ENCODE data around the gene CCDC116.

The CCDC116 gene

GRCh38 chr22:21679383-21679782 lies 46.8 kb downstream of the CCDC116 start:
- DNase-seq (ENCODE audit: low read depth in 2 of 2): no peak

GRCh38 chr22:21680830-21681565 lies 48.4 kb downstream of the CCDC116 start:
- no peak for DNase-seq (ENCODE audit: low read depth in 2 of 2)

- DNase-seq (ENCODE audit: low read depth in 2 of 2): no peak
These were observed 49.2 kb downstream of the CCDC116 start for GRCh38 chr22:21681566-21682370.

DNA sequence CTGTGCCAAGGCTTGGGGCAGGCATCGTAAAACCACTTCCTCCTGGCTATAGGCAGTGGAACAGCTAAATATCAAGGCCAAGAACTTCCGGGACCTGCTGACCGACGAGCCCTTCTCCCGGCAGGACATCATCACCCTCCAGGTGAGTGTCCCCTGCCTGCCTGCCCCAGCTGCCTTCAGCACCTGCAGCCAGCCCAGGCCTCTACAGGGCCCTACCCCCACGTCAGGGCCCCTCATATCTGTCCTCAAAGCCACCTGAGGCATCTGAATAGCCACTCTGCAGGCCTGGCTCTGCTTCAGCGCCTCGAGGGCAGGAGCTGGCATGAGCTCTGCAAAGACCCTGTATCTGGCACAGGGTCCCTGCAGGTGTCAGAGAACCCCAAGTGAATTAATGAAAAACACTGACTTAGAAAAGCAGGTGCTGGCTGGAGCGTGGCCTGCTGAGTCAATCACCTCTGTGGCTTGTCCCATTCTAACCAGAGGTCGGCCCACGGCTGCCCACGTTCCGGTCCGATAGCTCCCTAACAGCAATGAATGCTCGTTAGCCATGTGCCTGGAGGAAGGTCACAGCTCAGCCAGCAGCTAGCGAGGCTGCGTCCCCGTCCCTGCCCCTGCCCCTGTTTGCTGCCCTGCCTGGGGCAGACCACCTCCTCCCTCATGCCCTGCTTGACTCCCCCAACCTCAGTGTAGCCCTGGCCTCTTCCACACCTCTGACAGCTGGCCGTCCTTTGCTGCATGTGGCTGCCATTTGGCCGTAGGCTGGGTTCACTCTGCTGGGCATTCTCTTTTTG lies 50.0 kb downstream of the CCDC116 start:
- no peak for DNase-seq (ENCODE audit: low read depth in 2 of 2)

- DNase-seq (ENCODE audit: low read depth in 2 of 2): no peak
These were observed 50.8 kb downstream of the CCDC116 start for GRCh38 chr22:21683401-21683811.

DNA sequence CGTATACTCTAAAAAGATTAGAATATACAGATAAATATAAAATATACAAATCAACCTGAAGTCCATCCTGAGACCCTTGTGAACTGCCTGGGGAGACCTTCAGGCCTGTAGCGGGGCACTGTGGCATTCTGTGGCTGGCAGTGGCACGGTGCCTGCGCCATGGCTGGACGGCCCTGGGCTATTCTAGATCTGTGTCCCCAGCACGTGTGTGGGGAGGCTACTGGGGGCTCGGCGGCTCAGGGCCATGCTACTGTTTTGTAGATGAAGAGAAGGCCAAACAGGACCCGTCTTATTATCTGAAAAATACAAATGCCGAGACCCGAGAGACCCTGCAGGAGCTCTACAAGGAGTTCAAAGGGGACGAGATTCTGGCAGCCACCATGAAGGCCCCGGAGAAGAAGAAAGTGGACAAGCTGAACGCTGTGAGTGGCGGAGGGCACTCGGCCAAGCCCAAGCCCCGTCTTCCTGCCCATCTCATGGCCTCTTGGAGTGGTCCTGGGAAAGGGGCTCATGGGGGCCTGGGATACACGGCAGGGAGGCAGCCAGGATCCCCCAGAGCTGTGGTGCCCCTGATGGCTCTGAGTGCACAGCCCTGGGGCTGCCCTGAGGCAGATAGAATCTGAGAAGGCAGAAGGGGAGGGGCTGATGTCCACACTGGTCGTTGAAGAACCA lies 52.1 kb downstream of the CCDC116 start:
- no peak for DNase-seq (ENCODE audit: low read depth in 2 of 2)

DNA sequence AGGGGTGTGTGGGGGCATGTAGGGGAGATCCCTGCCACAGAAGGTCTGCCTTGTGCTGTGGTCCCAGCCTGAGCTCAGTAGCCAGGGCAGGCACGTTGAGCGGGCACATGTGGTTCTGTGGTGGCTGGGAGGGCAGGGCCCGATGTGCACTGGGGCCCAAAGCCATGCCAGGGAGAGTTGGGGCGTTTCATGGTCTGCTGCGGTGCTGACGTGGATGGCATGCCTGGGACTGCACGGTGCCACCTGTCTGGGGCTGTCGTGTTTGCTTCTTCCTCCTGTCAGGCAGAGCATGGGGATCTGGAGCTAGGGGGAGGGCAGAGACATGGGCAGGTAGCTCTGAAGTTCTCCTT lies 52.6 kb downstream of the CCDC116 start:
- DNase-seq (ENCODE audit: low read depth in 2 of 2): no peak

DNA sequence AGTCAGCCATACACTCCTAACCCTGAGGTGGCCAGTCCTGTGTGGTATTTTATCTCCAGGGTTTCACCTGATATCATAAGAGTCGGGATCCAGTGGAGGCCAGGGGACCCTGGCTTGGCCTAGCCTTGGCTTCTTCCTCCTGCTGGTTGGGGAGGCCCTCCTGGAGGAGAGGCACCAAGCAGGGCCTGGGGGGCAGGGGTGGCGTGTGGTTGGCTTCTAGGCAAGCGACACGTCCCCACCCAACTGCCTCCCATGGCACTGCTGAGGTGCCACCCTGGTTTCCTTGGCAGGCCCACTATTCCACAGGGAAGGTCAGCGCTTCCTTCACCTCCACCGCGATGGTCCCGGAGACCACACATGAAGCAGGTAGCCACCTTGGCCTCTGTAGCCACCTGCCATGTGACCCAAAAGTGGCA lies 53.6 kb downstream of the CCDC116 start:
- DNase-seq (ENCODE audit: low read depth in 2 of 2): no peak
